Stimulated activated CD4-positive, alpha-beta T cell treated with anti-CD3 and anti-CD28 coated beads, Interleukin-15, amount 100 ng/mL, for 1 hour (primary cell): ENCODE data around the gene MIPOL1.
"Not testable (repeated sequence)": the region's sequence is repeated elsewhere in the genome, so short reads cannot be mapped to it uniquely, and the experiment has no call there.

ENCODE experiments used
- DNase-seq, 2 donors: peaks; one replicate each; pipeline ENCODE4 v3.0.0-alpha.2; 2020; ENCODE audit warnings: low read depth in 1 of 2, low spot score in 1 of 2

The MIPOL1 gene

DNA sequence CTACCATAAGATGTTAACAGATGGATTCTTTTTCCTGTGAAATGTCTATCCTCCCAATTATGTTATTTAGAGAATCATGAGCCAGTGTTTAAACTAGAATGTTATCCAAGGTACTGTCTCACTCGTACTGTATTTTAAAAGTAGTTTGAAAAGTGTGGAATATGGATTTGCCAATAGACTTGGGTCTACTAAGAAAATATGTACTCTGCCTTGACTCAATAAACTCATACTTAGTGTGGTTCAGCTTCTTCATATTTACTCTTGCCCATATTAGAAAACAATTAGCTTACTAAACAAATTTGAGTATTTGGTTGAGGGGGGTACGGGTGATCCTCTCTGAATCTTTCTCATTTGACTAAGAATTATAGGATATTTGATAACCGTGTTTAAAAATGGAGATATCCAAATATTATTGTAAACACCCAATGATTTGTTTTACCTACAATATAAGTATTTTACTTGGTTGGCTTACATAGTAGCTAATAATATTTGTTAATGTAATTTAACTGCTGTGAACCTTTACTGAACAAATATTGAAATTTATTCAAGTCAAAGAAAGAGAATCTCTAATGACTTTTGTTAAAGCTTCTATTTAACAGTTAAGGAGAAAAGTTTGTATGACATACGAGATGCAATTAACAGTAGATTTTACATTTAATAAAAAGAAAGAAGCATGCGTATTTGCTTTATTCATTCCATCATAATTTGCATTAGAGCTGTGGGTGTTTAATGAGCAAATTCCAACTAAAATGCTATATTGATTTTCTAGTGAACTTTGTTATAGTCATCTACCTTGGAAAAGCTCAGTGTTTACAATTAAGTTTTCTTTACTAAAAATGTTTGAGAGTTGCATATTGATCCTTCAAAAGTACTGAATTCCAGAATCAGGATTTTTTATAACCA is 81.2 kb downstream of the MIPOL1 start:
- no peak for DNase-seq

DNA sequence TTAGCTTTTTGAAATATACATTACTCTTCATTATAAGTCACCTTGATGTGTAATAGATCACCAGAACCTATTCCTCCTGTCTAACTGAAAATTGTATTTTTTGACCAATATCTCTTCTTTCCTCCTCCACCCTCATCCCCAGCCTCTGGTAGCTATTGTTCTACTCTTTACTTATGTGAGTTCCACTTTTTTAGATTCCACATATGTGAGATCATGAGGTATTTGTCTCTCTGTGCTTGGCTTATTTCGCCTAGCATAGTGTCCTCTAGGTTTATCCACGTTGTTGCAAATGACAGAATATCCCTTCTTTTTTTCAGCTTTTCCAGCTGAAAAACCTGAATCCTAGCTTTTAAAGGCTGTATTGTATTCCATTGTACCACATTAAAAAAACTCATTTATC is 82.1 kb downstream of the MIPOL1 start:
- no peak for DNase-seq

DNA sequence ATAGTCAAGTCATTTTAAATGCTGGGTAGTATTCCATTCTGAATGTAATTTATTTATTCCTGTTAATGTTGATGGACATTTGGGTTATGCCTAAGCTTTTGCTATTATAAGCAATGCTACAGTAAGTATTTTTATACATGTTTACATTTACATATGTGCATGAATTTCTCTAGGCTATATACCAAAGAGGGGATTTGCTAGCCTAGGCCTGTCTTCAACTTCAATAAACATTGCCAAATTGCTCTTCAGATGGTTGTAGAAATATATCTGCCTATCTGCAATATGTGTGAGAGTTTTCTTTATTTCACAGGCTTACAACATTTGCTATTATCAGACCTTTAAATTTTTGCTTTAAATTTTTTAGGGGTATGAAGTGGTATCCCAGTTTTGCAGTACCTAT is 87.0 kb downstream of the MIPOL1 start:
- no peak for DNase-seq

DNA sequence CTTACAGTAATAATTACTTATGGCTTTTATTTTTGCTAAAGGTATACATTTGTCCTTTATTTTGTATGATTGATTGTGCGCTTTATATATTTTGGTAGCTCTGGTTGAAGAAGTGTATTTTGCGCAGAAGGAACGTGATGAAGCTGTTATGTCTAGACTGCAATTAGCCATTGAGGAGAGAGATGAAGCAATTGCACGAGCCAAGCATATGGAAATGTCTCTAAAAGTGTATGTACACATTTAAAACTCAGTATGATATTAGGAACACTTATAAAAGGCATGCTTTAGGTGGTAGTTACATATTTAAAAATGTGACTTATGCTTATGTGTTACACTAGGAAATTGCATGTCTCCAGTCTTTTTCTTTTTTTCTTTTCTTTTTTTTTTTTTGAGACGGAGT is 87.5 kb downstream of the MIPOL1 start:
- no peak for DNase-seq

DNA sequence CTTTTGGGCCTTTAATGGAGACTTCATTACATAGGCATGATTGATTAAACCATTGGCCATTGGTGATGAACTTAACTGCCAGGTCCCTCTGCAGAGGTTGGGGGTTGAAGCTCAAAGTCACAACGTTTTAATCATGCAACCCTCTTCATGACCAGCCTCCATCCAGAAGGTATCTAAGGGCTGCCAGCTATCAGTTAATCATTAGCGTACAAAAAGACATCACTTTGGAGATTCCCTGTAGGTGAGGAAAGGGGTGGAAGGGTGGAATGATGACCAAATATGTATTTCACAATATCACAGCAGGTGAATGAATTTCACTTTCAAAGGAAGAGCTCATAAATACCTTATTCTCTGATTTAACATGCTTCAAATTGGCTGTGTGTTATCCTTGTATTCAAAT is 92.0 kb downstream of the MIPOL1 start:
- DNase-seq, result no peak

DNA sequence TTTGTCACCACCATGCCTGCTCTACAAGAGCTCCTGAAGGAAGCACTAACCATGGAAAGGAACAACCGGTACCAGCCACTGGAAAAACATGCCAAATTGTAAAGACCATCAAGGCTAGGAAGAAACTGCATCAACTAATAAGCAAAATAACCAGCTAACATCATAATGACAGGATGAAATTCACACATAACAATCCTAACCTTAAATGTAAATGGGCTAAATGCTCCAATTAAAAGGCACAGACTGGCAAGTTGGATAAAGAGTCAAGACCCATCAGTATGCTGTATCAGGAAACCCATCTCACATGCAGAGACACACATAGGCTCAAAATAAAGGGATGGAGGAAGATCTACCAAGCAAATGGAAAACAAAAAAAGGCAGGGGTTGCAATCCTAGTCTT is 97.5 kb downstream of the MIPOL1 start:
- not testable (repeated sequence) for DNase-seq

DNA sequence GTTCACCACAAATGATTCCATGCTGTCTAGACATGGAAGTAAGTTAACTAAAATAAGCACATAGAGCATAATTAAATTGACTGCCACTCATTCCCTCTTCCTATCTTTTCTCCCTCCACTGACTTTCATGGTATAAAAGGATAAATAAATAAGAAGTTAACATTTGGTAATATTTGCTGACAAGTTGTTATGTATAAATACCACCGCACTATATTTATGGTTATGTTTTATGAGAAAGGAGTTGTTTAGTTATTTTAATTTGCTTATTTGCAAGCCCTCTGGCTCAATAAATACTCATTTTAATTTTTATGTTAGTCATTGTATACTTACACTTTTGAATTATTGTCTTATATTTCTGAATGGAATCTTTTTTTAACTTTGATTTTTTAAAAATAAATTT is 113.5 kb downstream of the MIPOL1 start:
- DNase-seq, result no peak

DNA sequence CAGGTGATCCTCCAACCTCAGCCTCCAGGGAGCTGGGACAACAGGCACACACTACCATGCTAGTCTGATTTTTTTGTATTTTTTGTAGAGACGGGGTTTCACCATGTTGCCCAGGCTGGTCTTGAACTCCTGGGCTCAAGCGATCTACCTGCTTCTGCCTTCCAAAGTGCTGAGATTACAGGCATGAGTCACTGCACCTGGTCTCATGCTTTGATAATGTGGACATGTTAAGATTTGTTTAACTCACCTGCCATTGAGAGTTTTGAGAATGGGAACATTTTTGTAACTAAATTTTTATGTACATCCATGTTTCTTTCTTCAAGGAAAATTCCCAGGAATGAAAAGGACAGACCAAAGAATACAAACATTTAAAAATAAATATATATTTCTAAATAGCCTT is 121.2 kb downstream of the MIPOL1 start:
- no peak for DNase-seq

DNA sequence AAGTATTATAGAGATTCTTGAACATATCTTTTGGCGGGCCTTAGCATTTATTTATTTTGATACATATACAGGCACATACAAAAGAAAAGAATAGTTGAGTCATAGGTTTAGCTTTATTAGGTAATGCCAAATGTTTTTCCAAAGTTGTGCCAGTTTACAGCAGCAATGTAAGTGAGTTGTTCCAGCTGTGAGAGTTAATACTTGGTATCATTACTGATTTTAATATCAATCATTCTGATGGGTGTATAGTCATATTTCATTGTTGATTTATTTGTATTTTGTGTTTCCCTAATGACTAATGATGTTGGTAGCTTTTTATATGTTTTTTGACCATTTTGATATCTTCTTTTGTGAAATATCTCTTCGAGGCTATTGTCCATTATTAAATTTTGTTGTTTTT is 122.4 kb downstream of the MIPOL1 start:
- no peak for DNase-seq

DNA sequence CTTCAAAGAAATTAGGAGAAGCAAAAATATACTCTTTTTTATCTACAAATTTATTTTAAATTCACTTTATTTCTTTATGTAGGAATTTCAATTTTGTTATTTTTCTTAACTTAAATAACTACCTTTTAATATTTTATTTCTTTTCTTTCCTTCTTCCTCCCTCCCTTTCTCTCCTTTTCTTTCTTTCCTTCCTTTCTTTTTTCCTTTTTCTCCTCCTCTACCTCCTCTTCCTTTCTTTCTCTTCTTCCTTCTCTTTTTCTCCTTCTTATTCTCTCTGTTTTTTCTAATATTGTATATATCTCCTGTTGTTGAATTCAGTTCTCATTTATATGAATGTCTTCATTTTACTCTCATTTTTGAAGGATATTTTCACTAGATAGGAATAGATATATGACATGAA is 127.6 kb downstream of the MIPOL1 start:
- DNase-seq, result no peak

DNA sequence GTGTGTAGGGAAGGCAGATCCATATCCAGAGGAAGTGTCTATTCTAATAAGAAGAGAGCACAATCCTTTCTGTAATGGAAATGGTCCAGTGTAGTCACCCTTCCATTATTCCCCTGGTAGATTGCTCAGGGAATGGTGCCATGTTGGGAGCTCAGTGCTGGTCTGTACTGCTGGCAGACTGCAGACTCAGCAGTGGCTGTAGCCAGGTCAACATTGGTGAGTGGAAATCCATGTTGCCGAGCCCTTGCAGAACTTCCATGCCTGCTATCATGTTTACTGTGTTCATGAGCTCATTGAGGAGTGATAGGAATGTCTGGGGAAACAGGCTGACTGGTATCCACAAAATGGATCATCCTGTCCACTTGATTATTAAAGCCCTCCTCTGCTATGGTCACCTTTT is 128.7 kb downstream of the MIPOL1 start:
- no peak for DNase-seq

DNA sequence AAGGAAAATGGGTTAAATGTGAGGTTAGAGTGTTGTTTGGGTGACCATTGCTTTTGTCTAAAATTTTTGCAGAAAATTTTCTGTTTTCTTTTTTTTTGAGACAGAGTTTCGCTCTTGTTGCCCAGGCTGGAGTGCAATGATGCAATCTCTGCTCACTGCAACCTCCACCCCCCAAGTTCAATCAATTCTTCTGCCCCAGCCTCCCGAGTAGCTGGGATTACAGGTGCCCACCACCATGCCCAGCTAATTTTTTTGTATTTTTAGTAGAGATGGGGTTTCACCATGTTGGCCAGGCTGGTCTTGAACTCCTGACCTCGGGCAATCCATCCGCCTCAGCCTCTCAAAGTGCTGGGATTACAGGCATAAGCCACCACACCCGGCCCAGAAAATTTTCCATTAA is 130.2 kb downstream of the MIPOL1 start:
- not testable (repeated sequence) for DNase-seq

DNA sequence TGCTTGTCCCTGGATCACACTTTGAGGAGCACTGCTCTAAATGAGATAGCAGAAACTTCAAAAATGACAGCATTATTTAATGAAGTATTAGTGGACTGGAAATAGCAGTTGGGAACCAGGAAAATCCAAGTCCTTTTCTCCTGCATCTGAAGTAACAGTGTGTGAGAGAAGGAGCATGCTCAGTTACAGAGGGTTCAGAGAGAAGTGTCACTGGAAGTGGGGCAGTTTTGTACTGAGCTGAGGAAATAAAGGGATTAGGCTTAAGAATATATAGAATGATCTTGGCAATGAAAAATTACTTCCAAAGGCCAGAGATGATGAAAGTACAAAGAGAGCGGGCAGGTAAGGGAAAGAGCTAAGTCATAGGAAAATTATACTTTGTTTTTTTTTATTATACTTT is 130.9 kb downstream of the MIPOL1 start:
- DNase-seq, result no peak

DNA sequence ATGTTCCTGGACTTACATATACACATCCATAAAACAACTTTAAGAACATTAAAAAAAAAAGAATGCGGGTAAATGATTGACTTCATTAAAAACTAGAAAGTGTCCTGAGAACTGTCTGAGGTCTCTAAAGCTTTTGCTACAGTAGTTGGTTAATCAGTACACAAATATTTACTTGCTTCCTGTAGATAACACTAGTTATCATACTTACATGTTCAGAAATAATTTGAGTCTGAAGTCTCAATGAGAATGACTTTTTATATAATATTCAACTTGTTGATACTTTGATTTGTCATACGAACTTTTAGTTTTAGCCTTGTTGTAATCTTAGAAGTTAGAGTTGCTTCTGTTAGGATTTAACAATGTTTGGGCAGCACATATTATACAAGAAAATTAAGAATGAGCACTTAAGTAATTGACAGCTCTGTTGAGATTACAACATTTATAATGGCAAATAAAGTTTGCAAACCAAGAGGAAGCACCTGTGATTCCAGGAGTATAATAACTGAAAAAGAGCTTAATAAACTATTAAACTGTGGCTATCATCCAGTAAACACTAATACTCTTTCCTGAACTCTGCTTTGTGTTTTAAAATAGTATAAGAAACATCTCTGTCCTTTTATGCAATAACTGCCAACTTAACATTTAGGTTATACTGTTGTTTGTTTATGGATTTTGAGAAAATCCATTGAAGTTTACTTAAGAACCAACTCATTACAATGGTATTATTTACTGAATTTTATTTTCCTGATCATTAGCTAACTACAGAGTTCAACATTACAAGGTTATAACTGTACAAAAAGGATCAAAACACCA is 131.7 kb downstream of the MIPOL1 start:
- no peak for DNase-seq

DNA sequence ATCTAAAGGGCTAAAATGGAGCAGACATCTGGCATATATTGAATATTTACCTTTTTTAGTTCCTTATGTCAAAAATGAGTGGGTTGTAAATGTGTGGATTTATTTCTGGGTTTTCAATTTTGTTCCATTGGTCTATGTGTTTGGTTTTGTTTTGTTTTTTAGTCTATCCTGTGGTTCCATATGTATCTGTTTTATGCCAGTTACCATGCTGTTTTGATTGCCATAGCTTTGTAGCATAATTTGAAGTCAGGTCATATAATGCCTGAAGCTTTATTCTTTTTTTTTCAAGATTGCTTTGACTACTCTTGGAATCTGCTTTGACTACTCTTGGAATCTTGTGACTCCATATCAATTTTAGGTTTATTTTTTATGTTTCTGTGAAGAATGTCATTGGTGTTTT is 133.2 kb downstream of the MIPOL1 start:
- DNase-seq, result no peak

DNA sequence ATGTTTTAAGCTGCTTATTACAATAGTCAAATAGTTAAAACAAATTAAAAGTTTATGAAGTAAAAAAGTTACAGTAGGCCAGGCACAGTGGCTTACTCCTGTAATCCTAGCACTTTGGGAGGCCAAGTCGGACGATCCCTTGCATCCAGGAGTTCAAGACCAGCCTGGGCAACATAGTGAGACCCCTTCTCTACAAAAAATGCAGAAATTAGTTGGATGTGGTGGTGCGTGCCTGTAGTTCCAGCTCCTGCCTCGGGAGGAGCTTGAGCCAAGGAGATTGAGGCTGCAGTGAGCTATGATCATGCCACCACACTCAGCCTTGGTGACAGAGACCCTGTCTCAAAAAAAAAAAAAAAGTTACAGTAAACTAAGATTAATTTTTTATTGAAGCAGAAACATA is 142.6 kb downstream of the MIPOL1 start:
- no peak for DNase-seq

DNA sequence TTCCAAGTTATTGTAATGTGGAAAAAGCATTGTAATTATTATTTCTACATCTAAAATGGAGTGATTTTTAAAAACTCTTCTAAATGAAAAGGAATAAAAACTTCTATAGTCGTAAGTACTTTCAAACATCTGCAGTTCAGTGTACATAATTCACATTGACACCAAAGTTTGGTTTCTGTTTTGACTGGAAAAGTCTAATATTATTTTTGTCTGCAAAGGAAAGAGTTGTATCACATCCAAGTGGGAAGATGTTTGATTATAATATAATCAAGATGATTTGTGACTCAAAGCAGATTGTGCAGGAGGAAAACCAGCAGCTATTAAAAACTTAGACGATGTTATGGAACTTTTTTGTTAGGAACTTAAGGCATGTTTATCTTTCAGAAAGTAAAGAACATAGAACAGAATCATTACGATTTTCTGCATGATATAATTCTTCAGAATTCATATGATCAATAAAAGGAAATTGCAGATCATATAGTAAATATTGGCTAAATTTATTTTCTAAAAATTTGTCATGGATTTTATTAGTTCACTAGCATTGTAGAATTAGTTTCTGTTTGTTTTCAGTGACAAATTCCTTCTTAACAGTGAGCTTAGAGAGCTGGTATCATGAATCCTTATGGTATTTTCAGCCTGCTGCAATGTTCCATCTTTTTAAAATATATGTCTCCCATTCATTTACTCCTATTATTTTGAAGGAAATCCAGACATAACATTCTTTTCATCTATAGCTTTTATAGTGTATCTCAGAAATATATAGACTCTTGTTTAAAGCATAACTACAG is 145.8 kb downstream of the MIPOL1 start:
- DNase-seq, result no peak

DNA sequence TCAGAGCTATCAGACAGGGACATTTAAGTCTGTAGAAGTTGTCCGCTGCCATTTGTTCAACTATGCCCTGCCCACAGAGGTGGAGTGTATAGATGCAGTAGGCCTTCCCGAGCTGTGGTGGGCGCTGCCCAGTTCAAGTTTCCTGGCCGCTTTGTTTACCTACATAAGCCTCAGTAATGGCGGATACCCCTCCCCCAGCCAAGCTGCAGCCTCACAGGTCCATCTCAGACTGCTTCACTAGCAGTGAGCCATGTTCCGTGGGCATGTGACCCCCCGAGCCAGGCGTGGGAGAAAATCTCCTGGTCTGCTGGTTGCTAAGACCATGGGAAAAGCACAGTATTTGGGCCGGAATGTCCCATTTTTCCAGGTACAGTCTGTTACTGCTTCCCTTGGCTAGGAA is 165.9 kb downstream of the MIPOL1 start:
- DNase-seq, result no peak

DNA sequence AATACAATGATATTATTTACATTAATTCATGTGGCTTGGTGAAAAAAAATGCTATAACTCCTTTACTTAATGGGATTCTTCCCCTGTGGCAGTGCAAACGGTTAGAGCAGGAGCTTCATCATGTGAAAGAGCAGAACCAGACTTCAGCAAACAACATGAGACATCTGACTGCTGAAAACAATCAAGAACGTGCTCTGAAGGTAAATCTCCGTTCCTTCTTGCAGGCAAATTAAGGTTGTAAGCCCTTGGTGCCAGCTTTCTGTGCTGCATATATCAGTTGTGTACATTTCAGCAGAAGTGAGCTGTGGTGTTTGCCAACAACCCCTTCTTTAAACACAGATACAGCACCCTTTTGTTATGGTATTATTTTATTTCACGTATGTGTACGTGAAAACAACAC is 171.7 kb downstream of the MIPOL1 start:
- no peak for DNase-seq

DNA sequence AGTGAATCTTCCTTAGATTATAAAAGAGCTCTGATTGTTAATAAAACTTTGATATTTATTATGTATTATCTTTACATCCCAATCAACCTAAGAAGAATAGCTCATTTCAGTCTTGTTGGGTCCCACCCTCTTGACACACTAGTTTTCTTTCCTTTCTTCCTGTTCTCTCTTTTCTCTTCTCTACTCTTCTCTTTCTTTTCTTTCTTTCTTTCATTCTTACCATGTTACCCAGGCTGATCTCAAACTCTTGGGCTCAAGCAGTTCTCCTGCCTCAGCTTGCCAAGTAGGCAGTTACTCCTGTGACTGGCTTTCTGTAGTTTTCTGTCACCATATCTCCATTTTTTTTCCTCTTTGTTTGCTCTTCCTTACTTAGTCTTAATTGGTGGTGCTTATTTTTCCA is 177.8 kb downstream of the MIPOL1 start:
- DNase-seq, result no peak

DNA sequence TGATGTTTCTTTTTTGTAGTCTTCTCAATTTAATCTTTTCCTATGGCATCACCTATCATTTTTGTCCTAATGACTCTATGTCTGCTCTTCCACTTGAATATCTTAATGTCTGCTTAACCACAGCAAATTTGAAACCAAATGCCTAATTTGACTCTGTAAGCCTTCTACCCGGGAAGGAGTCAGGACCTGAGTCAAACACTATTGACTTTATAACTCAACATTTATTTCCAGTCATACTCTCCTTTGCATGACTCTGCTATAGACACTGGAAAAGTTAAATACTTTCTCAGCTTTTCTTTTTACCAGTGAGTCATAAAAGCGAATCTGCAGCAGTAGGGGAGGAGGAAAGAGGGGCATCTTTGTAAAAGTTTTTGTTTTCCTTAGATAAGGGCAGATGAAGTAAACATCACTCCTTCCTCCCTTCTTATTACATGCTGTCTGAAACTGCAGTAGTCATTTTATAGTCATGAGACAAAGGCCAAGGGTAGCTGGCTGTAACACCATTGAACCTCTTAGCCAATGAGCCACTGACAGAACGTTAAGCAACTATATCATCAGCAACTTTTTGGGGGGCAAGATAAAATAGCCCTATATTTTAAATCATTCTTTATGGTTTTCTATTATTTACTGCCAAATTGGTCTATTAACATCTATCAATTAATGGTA is 179.3 kb downstream of the MIPOL1 start:
- DNase-seq, result no peak
